ENCODE results near the gene RPS27A.
"Not testable (repeated sequence)": the region's sequence is repeated elsewhere in the genome, so short reads cannot be mapped to it uniquely, and the experiment has no call there.

Gene RPS27A

GRCh38 chr2:55213822-55214221 lies 18.7 kb upstream of the RPS27A start:
- ChIA-PET CTCF (interaction anchor here (0.6 to 1.2 kb wide), 3 partner anchors 9 to 133 kb away, joined by 3 to 5 read pairs (median 3); no protein-coding TSS in a partner anchor), POLR2A (no interaction called here)
- no peak for TF ChIP-seq CTCF (IDR thresholded peaks at IDR 0.05; ENCODE audit: control extremely low read depth, extremely low read depth, low read depth, missing control alignments)
- no peak for DNase-seq (ENCODE audit: extremely low spot score)

- no peak for DNase-seq (ENCODE audit: extremely low spot score)
- no peak for TF ChIP-seq CTCF (IDR thresholded peaks at IDR 0.05; ENCODE audit: control extremely low read depth, extremely low read depth, low read depth, missing control alignments)
- ChIA-PET CTCF (interaction anchor here (0.8 to 2.2 kb wide), 8 partner anchors 8 to 386 kb away, joined by 3 to 5 read pairs (median 3); partner anchors contain the start of genes CLHC1 and RPS27A), POLR2A (interaction anchor here (0.6 to 1.5 kb wide), 4 partner anchors 8 to 65 kb away, joined by 3 to 7 read pairs (median 4); partner anchors contain the start of genes CLHC1 and RPS27A)
These were observed 8.3 kb upstream of the RPS27A start for GRCh38 chr2:55223958-55224760.

- ChIA-PET CTCF (interaction anchor here (0.8 to 1.8 kb wide), 6 partner anchors 11 to 386 kb away, joined by 3 to 4 read pairs (median 3); no protein-coding TSS in a partner anchor), POLR2A (no interaction called here)
- no peak for TF ChIP-seq CTCF (IDR thresholded peaks at IDR 0.05; ENCODE audit: control extremely low read depth, extremely low read depth, low read depth, missing control alignments)
- DNase-seq (ENCODE audit: extremely low spot score) = no peak
These were observed 7.7 kb upstream of the RPS27A start for GRCh38 chr2:55224761-55225261.

- ChIA-PET CTCF (interaction anchor here (0.7 to 1.8 kb wide), 3 partner anchors 12 to 176 kb away, joined by 3 to 4 read pairs (median 3); partner anchors contain the start of gene RTN4), POLR2A (no interaction called here)
- TF ChIP-seq CTCF (IDR thresholded peaks at IDR 0.05; ENCODE audit: control extremely low read depth, extremely low read depth, low read depth, missing control alignments) = no peak
- no peak for DNase-seq (ENCODE audit: extremely low spot score)
These were observed 6.9 kb upstream of the RPS27A start for GRCh38 chr2:55225481-55226020.

GRCh38 chr2:55227437-55228225 lies 4.9 kb upstream of the RPS27A start:
- DNase-seq (ENCODE audit: extremely low spot score); POLR2A ChIA-PET: not testable (repeated sequence)
- CTCF ChIA-PET = interaction anchor here (0.9 kb wide), 1 partner anchor 9 kb away, joined by 3 read pairs; no protein-coding TSS in a partner anchor

GRCh38 chr2:55228226-55228563 lies 4.3 kb upstream of the RPS27A start:
- ChIA-PET CTCF (no interaction called here), POLR2A (no interaction called here)
- DNase-seq (ENCODE audit: extremely low spot score) = no peak
- no peak for TF ChIP-seq CTCF (IDR thresholded peaks at IDR 0.05; ENCODE audit: control extremely low read depth, extremely low read depth, low read depth, missing control alignments)

All from GM10248 (cell line).